Prostate gland (tissue), 2 donors: ENCODE results near the gene SLC6A3. TPM values are rescaled to one million over a fixed set of nuclear protein-coding genes. Genes with fewer than 3 reads are reported as not detected.

Experiments
- DNase-seq: peaks from one replicate; pipeline ENCODE4 v3.0.0-alpha.2; 2019; ENCODE audit warnings: low spot score
- H3K27ac ChIP-seq, 2 donors: fragments of 200-600 bp; sonication (generic); 2 replicates each; pipeline ENCODE4 v1.5.1; 2017 to 2019
- H3K27me3 ChIP-seq: fragments of 200-600 bp; sonication (generic); replicated peaks from 2 replicates; pipeline ENCODE4 v1.5.1; 2019; ENCODE audit not compliant: insufficient read depth
- H3K36me3 ChIP-seq, 2 donors: fragments of 200-600 bp; sonication (generic); 1 replicate in 1 of 2; 2 replicates in 1 of 2; pipeline versions ENCODE4 v1.5.1 to v1.8.1; 2017 to 2019
- H3K4me1 ChIP-seq: fragments of 200-600 bp; sonication (generic); replicated peaks from 2 replicates; pipeline ENCODE4 v1.5.1; 2019
- H3K4me3 ChIP-seq, 2 donors: fragments of 200-600 bp; sonication (generic); 2 replicates each; pipeline ENCODE4 v1.5.1; 2017 to 2019
- H3K9me3 ChIP-seq: fragments of 200-600 bp; sonication (generic); 2 replicates; pipeline ENCODE4 v1.5.1; 2017
- POLR2A ChIP-seq: fragments of 450-650 bp; IDR thresholded peaks from one replicate; pipeline ENCODE4 v1.6.1; 2016; ENCODE audit warnings: antibody characterized with exemption, mild to moderate bottlenecking
- POLR2AphosphoS5 ChIP-seq: sonication (generic); formaldehyde crosslinking; IDR thresholded peaks from one replicate; pipeline ENCODE4 v1.6.1; 2017; ENCODE audit warnings: antibody characterized with exemption
- WGBS: methylation state at CpG from one replicate; pipeline ENCODE4 v1.1.5; 2018; 5-methylcytosine and 5-hydroxymethylcytosine counted together
- intact Hi-C: fragments of 100-400 bp; cut with DNase I; formaldehyde crosslinking; loops from one replicate; pipeline ENCODE4 v1.14.2; 2022
- total RNA-seq, 2 donors: library from RNA; depleted of rRNA; stranded (reverse); fragments of >200 nt; gene quantifications; one replicate each; pipeline ENCODE4 v1.1.0, GENCODE V29; 2016
- TF ChIP-seq, protein P1 (sequence below), 4 experiments: fragments of 200-600 bp in 2 of 4; fragments of 450-650 bp in 2 of 4; sonication (generic) in 2 of 4; IDR thresholded peaks; 1 replicate in 3 of 4; 2 replicates in 1 of 4; pipeline ENCODE4 v1.5.1; 2016 to 2019; ENCODE audit warnings: antibody characterized with exemption in 4 of 4, mild to moderate bottlenecking in 2 of 4, moderate library complexity in 2 of 4

SLC6A3 gene
- total RNA-seq, 2 donors from 2014 or later, result 4.6 TPM; not detected in 1

DNA sequence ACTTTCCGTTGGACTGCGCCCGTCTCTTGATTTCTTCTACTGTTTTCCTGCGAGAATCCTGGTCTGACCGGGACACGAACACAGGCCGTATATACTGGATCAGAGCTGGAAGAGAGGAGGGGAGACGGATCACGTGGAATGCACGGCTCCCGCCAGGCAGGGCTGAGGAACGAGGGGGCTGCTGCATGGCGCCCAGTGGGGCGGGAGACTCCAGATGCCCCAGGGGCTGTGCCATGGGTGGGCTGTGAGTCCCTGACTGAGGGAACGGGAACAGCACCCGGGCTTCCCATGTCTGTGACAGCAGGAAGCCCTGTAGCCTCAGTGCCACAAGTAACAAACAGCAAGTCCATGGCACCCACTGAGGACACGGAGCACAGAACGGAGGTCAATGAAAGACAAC is 44.5 kb upstream of the SLC6A3 start:
- intact Hi-C loops, result no loop called here
- no peak for DNase-seq
- WGBS, result 95% methylated on average over 18 of the region's 18 CpGs
- peaks cover 0 to 12% of the 10 kb centered on the region in 2 donors for H3K36me3 ChIP-seq
- H3K4me1 ChIP-seq, result no peaks in the 10 kb centered on the region
- no peaks in the 10 kb centered on the region for H3K27me3 ChIP-seq
- H3K4me3 ChIP-seq, result no peak overlapping the region
- TF ChIP-seq, protein P1, sequence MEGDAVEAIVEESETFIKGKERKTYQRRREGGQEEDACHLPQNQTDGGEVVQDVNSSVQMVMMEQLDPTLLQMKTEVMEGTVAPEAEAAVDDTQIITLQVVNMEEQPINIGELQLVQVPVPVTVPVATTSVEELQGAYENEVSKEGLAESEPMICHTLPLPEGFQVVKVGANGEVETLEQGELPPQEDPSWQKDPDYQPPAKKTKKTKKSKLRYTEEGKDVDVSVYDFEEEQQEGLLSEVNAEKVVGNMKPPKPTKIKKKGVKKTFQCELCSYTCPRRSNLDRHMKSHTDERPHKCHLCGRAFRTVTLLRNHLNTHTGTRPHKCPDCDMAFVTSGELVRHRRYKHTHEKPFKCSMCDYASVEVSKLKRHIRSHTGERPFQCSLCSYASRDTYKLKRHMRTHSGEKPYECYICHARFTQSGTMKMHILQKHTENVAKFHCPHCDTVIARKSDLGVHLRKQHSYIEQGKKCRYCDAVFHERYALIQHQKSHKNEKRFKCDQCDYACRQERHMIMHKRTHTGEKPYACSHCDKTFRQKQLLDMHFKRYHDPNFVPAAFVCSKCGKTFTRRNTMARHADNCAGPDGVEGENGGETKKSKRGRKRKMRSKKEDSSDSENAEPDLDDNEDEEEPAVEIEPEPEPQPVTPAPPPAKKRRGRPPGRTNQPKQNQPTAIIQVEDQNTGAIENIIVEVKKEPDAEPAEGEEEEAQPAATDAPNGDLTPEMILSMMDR (IDR thresholded peaks at IDR 0.05), result no peak
- no peak for TF ChIP-seq POLR2A
- no peak for TF ChIP-seq POLR2AphosphoS5
- no peak overlapping the region for H3K27ac ChIP-seq
- no peaks in the 10 kb centered on the region for H3K9me3 ChIP-seq

DNA sequence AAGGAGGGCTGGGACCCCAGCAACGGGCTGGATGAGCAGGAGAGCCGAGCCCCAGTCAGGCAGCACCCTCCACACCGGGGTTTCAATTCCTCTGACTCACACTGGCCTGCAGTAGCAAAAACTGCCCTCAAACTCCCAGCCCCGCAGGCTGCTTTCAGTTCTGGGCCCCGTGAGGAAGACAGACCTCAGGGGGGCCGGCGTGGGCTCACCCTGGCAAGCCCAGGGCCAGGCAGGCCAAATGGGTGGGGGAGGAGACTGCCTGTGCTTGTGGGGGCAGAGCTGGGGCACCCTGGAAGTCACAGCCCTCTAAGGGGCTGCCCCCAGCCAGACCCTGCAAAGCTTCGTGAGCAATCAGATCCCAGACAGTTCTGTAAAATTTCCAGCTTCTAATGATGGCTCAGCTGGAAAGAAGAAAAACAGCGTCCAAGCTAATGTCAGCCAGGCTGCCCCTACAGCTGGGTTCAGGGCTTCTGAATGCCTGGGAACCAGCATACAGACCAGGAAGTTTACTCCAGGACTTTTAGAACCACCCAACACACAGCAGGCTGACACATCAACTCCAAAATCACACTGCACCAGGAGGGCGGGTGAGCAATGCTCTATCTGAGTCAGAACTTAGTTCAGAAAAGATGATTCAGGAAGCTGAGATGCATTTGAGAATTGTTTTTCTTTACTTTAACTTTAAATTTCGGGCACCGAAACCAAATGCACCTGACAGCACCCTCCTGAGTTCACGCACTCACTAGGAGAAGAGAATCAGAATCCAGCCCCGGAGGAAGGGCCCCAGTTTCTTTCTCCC is 43.8 kb upstream of the SLC6A3 start:
- no peak for DNase-seq
- H3K27me3 ChIP-seq, result no peaks in the 10 kb centered on the region
- no peaks in the 10 kb centered on the region for H3K9me3 ChIP-seq
- 84% methylated on average over 14 of the region's 14 CpGs for WGBS
- intact Hi-C loops, result no loop called here
- H3K36me3 ChIP-seq, result peaks cover 0 to 12% of the 10 kb centered on the region in 2 donors
- no peak overlapping the region for H3K4me3 ChIP-seq
- TF ChIP-seq POLR2A (no peak), POLR2AphosphoS5 (no peak)
- TF ChIP-seq, protein P1 (IDR thresholded peaks at IDR 0.05), result no peak
- no peak overlapping the region for H3K27ac ChIP-seq
- no peaks in the 10 kb centered on the region for H3K4me1 ChIP-seq

DNA sequence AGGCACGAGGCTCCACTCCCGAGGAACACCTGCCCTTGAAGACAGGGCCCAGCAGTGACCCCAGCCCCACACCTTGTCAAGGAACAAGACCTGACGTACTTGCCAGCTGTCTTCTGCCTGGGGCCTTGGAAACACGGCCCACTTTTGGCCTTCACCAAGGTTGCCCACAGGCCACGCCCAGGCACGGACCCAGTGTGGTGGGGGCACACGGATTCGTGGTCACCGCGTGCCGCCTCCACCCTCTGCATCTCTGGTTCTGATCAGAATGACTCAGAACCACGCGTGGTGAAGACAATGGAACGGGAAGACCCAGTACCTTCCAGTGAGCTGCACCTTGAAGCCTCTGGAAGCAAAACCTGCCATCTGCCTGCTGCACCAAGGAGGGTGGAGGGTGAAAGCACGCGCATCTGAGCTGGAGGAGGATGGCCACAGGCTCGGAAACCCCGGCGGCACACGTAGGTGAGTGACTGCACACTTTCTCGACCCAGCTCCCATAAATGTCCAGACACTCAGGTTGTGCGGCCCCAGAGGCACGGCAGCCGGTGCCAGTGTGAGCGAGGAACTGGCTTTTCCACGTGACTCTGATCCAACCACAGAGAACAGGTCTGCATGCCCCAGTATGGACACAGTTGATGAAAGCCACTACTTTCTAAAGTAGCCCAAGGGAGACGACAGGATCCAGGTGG is 42.0 kb upstream of the SLC6A3 start:
- intact Hi-C loops, result no loop called here
- 93% methylated on average over 27 of the region's 27 CpGs for WGBS
- TF ChIP-seq POLR2A (no peak), POLR2AphosphoS5 (no peak)
- TF ChIP-seq, protein P1 (IDR thresholded peaks at IDR 0.05), result no peak
- peaks cover 0 to 12% of the 10 kb centered on the region in 2 donors for H3K36me3 ChIP-seq
- no peak for DNase-seq
- H3K9me3 ChIP-seq, result no peaks in the 10 kb centered on the region
- no peaks in the 10 kb centered on the region for H3K27me3 ChIP-seq
- no peak overlapping the region for H3K27ac ChIP-seq
- no peaks in the 10 kb centered on the region for H3K4me1 ChIP-seq
- no peak overlapping the region for H3K4me3 ChIP-seq

DNA sequence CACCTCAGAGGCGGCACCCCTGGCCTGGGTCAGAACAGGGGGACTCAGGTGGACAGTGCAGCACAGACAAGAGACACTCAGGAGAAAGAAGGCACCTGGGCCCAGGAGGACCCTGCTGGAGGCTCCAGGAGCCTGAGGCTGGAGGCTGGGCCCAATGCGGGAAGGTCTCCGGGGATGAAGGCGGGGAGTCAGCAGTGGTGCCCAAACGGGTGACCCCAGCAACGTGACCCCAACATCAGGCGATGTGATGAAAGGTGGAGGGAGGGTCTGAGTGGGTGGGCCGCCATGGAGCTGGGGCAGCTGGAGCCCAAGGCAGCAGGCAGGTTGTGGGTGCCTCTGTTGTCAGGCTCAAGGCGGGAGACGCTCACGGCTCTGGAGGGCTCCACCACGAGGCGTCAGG is 41.0 kb upstream of the SLC6A3 start:
- 94% methylated on average over 13 of the region's 13 CpGs for WGBS
- H3K36me3 ChIP-seq, result peaks cover 0 to 12% of the 10 kb centered on the region in 2 donors
- intact Hi-C loops, result no loop called here

More for the DNA sequence above, 41.0 kb upstream of the SLC6A3 start:
- Histone ChIP-seq H3K27ac (no peak overlapping the region), H3K4me3 (no peak overlapping the region), H3K9me3 (no peaks in the 10 kb centered on the region), H3K27me3 (no peaks in the 10 kb centered on the region), H3K4me1 (no peaks in the 10 kb centered on the region)
- TF ChIP-seq, protein P1 (IDR thresholded peaks at IDR 0.05), result no peak
- DNase-seq, result no peak
